ENCODE results near the gene PPP1R14D. TPM values are rescaled to one million over a fixed set of nuclear protein-coding genes. Genes with fewer than 3 reads are reported as not detected.

PPP1R14D gene
- total RNA-seq, 6 experiments from 2014 or later = not detected

- DNase-seq = no peak
- peaks cover 11% of the 10 kb centered on the region; the same call in 1 of the 2 replicates for H3K4me1 Mint-ChIP-seq (ENCODE audit: low read depth)
- H3K27ac Mint-ChIP-seq = no peak within 1 kb of the TSS
- peaks cover 33% of the 10 kb centered on the region for H3K27me3 Mint-ChIP-seq (ENCODE audit: insufficient read depth)
- peak within 1 kb of the TSS; percentile 60 for H3K4me3 Mint-ChIP-seq
- TF ChIP-seq CTCF (IDR thresholded peaks at IDR 0.05) = no peak
- no peaks in the 10 kb centered on the region for H3K9me3 Mint-ChIP-seq
- H3K36me3 Mint-ChIP-seq (ENCODE audit: low read depth) = no peaks in the 10 kb centered on the region
Measured at GRCh38 chr15:40843885-40844695, 15.6 kb upstream of the PPP1R14D start, which contains the start of gene SPINT1. SPINT1 (plus strand) TSS chr15:40844048; CDS start chr15:40844555, 507 bp downstream.

GRCh38 chr15:40843261-40843884 lies 14.9 kb upstream of the PPP1R14D start:
- no peak for TF ChIP-seq CTCF (IDR thresholded peaks at IDR 0.05)
- Mint-ChIP-seq H3K4me1 (ENCODE audit: low read depth) (peaks cover 18% of the 10 kb centered on the region; the same call in 1 of the 2 replicates), H3K27ac (no peak overlapping the region), H3K9me3 (no peaks in the 10 kb centered on the region), H3K36me3 (ENCODE audit: low read depth) (no peaks in the 10 kb centered on the region), H3K4me3 (peak overlapping the region; percentile 50), H3K27me3 (ENCODE audit: insufficient read depth) (peaks cover 29% of the 10 kb centered on the region)
- no peak for DNase-seq

GRCh38 chr15:40841741-40842140 lies 13.2 kb upstream of the PPP1R14D start:
- H3K9me3 Mint-ChIP-seq = no peaks in the 10 kb centered on the region
- peaks cover 29% of the 10 kb centered on the region for H3K27me3 Mint-ChIP-seq (ENCODE audit: insufficient read depth)
- no peak for TF ChIP-seq CTCF (IDR thresholded peaks at IDR 0.05)
- peaks cover 19% of the 10 kb centered on the region; the same call in 1 of the 2 replicates for H3K4me1 Mint-ChIP-seq (ENCODE audit: low read depth)
- H3K27ac Mint-ChIP-seq = no peak overlapping the region
- no peak overlapping the region for H3K4me3 Mint-ChIP-seq
- no peaks in the 10 kb centered on the region for H3K36me3 Mint-ChIP-seq (ENCODE audit: low read depth)
- no peak for DNase-seq

GRCh38 chr15:40838756-40839155 lies 10.2 kb upstream of the PPP1R14D start:
- Mint-ChIP-seq H3K9me3 (no peaks in the 10 kb centered on the region), H3K36me3 (ENCODE audit: low read depth) (no peaks in the 10 kb centered on the region), H3K27me3 (ENCODE audit: insufficient read depth) (peaks cover 8% of the 10 kb centered on the region), H3K4me1 (ENCODE audit: low read depth) (peaks cover 22% of the 10 kb centered on the region), H3K27ac (peak overlapping the region; percentile 29; the same call in 1 of the 2 replicates), H3K4me3 (no peak overlapping the region)
- DNase-seq = peak; percentile 21
- no peak for TF ChIP-seq CTCF (IDR thresholded peaks at IDR 0.05)

GRCh38 chr15:40836020-40836419 lies 7.5 kb upstream of the PPP1R14D start:
- H3K4me3 Mint-ChIP-seq = no peak overlapping the region
- H3K9me3 Mint-ChIP-seq = no peaks in the 10 kb centered on the region
- H3K36me3 Mint-ChIP-seq (ENCODE audit: low read depth) = no peaks in the 10 kb centered on the region
- H3K27ac Mint-ChIP-seq = no peak overlapping the region
- no peak for DNase-seq
- peaks cover 2% of the 10 kb centered on the region; the same call in 1 of the 2 replicates for H3K27me3 Mint-ChIP-seq (ENCODE audit: insufficient read depth)
- no peak for TF ChIP-seq CTCF (IDR thresholded peaks at IDR 0.05)
- peaks cover 16% of the 10 kb centered on the region for H3K4me1 Mint-ChIP-seq (ENCODE audit: low read depth)

All from HFFc6 (cell line).